Thyroid gland (tissue), 4 donors: Measurements from ENCODE around the gene H2AZ1.

Experiments used
- POLR2A ChIP-seq, 2 donors: fragments of 450-650 bp; IDR thresholded peaks; one replicate each; pipeline ENCODE4 v1.6.1; 2017; ENCODE audit warnings: antibody characterized with exemption in 2 of 2, mild to moderate bottlenecking in 2 of 2, moderate library complexity in 1 of 2
- TF ChIP-seq, protein P1 (sequence below), 6 experiments: fragments of 200-600 bp in 3 of 6; fragments of 450-650 bp in 3 of 6; sonication (generic) in 3 of 6; IDR thresholded peaks; one replicate each; pipeline ENCODE4 v1.5.1; 2016 to 2019; ENCODE audit warnings: antibody characterized with exemption in 6 of 6, mild to moderate bottlenecking in 2 of 6, inconsistent platforms in 1 of 6, moderate library complexity in 1 of 6

DNA sequence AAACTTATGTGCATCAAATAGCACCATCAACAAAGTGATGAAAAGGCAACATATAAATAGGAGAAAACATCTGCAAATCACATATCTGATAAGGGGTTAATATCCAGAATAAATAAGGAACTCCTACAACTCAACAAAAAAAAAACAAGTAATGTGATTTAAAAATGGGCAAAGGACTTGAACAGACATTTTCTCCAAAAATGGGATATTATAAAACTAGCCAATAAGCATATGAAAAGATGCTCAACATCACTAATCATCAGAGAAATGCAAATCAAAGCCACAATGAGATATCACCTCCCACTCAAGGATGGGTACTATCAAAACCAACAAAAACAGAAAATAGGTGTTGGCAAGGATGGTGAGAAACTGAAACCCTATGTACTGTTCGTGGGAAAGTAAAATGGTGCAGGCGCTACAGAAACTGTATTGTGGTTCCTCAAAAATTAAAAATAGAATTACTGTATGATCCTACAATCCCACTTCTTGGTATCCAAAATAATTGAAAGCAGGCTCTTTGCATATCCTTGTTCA, 6.1 kb downstream of the H2AZ1 start:
- TF ChIP-seq, protein P1, sequence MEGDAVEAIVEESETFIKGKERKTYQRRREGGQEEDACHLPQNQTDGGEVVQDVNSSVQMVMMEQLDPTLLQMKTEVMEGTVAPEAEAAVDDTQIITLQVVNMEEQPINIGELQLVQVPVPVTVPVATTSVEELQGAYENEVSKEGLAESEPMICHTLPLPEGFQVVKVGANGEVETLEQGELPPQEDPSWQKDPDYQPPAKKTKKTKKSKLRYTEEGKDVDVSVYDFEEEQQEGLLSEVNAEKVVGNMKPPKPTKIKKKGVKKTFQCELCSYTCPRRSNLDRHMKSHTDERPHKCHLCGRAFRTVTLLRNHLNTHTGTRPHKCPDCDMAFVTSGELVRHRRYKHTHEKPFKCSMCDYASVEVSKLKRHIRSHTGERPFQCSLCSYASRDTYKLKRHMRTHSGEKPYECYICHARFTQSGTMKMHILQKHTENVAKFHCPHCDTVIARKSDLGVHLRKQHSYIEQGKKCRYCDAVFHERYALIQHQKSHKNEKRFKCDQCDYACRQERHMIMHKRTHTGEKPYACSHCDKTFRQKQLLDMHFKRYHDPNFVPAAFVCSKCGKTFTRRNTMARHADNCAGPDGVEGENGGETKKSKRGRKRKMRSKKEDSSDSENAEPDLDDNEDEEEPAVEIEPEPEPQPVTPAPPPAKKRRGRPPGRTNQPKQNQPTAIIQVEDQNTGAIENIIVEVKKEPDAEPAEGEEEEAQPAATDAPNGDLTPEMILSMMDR (IDR thresholded peaks at IDR 0.05), result no peak
- TF ChIP-seq POLR2A (IDR thresholded peaks at IDR 0.05), result no peak
